Loucy (cell line): ENCODE data around the gene ENO1.

Source experiments
- H2AFZ ChIP-seq: fragments of 200-600 bp; sonication (generic); 2 replicates; pipeline ENCODE4 v1.6.0; 2016; ENCODE audit warnings: antibody characterized with exemption, mild to moderate bottlenecking, low read length, moderate library complexity
- H3F3A ChIP-seq: fragments of 200-600 bp; 2 replicates; pipeline ENCODE4 v1.6.0; 2016; ENCODE audit warnings: antibody characterized with exemption, low read depth, mild to moderate bottlenecking
- H3K27me3 ChIP-seq: fragments of 200-600 bp; sonication (generic); 2 replicates; pipeline ENCODE4 v1.6.1; 2014; ENCODE audit warnings: low read length, mild to moderate bottlenecking; ENCODE audit not compliant: insufficient read depth, poor library complexity, severe bottlenecking
- H3K36me3 ChIP-seq: fragments of 200-600 bp; sonication (generic); 2 replicates; pipeline ENCODE4 v1.6.1; 2016; ENCODE audit warnings: low read length; ENCODE audit not compliant: insufficient read depth
- H3K4me1 ChIP-seq: fragments of 200-600 bp; sonication (generic); 2 replicates; pipeline ENCODE4 v1.5.1; 2014; ENCODE audit warnings: low read length, mild to moderate bottlenecking; ENCODE audit not compliant: insufficient read depth, poor library complexity, severe bottlenecking
- H3K4me2 ChIP-seq: fragments of 200-600 bp; sonication (generic); 2 replicates; pipeline ENCODE4 v1.6.0; 2014; ENCODE audit warnings: antibody characterized with exemption, low read length, low read depth, mild to moderate bottlenecking; ENCODE audit not compliant: poor library complexity, severe bottlenecking
- H3K4me3 ChIP-seq: fragments of 200-600 bp; sonication (generic); 2 replicates; pipeline ENCODE4 v1.5.1; 2014; ENCODE audit warnings: low read length, mild to moderate bottlenecking, mixed read lengths; ENCODE audit not compliant: poor library complexity, severe bottlenecking
- H3K79me2 ChIP-seq: fragments of 200-600 bp; sonication (generic); 2 replicates; pipeline ENCODE4 v1.6.1; 2014; ENCODE audit warnings: low read length; ENCODE audit not compliant: insufficient read depth
- H3K9ac ChIP-seq: fragments of 200-600 bp; sonication (generic); 2 replicates; pipeline ENCODE4 v1.6.0; 2014; ENCODE audit warnings: mild to moderate bottlenecking, low read depth, low read length, moderate library complexity; ENCODE audit not compliant: poor library complexity, severe bottlenecking
- H3K9me2 ChIP-seq: fragments of 200-600 bp; sonication (generic); replicated peaks from 2 replicates; pipeline ENCODE4 v1.6.1; 2016; ENCODE audit warnings: low read depth, low read length, mixed read lengths
- H3K9me3 ChIP-seq: fragments of 200-600 bp; sonication (generic); 2 replicates; pipeline ENCODE4 v1.6.1; 2014; ENCODE audit warnings: mild to moderate bottlenecking, antibody characterized with exemption, low read length, low read depth; ENCODE audit not compliant: insufficient read depth
- H4K20me1 ChIP-seq: fragments of 200-600 bp; sonication (generic); 2 replicates; pipeline ENCODE4 v1.6.0; 2014; ENCODE audit warnings: antibody characterized with exemption, low read length, mild to moderate bottlenecking; ENCODE audit not compliant: insufficient read depth, poor library complexity, severe bottlenecking
- EZH2phosphoT487 ChIP-seq: fragments of 200-600 bp; IDR thresholded peaks from 2 replicates; pipeline ENCODE4 v1.6.1; 2018; ENCODE audit warnings: antibody characterized with exemption, mild to moderate bottlenecking, moderate library complexity, borderline replicate concordance
- TF ChIP-seq, protein P1 (sequence below): fragments of 200-600 bp; sonication (generic); conservative IDR thresholded peaks from 2 replicates; pipeline ENCODE4 v1.5.1; 2014; ENCODE audit warnings: mild to moderate bottlenecking, antibody characterized with exemption, low read length

ENO1 gene

DNA sequence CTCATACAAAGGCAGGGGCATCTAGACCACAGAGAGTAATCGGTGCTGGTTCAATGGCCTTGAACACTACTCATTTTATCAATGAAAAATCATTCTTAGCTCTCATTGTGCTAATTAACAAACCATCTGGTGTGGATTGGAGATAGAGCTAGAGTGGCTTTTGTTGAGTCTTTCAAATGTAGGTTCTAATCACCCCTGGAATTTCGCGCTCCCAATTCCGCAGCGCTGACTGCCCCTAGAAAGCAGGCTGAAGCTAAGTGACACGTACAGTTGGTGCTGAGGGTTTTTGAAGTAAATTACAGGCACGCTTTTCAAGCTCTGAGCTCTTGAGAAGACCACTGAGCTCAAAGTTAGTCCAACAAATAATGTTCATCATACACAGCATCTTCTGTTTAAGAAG, 36.0 kb upstream of the ENO1 start:
- no peaks in the 10 kb centered on the region for H3K9me3 ChIP-seq
- no peaks in the 10 kb centered on the region for H3K9me2 ChIP-seq
- H2AFZ ChIP-seq, result no peak overlapping the region
- H3K36me3 ChIP-seq, result no peaks in the 10 kb centered on the region
- H3K4me2 ChIP-seq, result no peak overlapping the region
- H3K27me3 ChIP-seq, result no peaks in the 10 kb centered on the region
- no peaks in the 10 kb centered on the region for H4K20me1 ChIP-seq
- TF ChIP-seq, protein P1, sequence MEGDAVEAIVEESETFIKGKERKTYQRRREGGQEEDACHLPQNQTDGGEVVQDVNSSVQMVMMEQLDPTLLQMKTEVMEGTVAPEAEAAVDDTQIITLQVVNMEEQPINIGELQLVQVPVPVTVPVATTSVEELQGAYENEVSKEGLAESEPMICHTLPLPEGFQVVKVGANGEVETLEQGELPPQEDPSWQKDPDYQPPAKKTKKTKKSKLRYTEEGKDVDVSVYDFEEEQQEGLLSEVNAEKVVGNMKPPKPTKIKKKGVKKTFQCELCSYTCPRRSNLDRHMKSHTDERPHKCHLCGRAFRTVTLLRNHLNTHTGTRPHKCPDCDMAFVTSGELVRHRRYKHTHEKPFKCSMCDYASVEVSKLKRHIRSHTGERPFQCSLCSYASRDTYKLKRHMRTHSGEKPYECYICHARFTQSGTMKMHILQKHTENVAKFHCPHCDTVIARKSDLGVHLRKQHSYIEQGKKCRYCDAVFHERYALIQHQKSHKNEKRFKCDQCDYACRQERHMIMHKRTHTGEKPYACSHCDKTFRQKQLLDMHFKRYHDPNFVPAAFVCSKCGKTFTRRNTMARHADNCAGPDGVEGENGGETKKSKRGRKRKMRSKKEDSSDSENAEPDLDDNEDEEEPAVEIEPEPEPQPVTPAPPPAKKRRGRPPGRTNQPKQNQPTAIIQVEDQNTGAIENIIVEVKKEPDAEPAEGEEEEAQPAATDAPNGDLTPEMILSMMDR, result no peak
- no peak for TF ChIP-seq EZH2phosphoT487
- H3K9ac ChIP-seq, result no peak overlapping the region
- peaks cover 6% of the 10 kb centered on the region for H3K4me1 ChIP-seq
- no peaks in the 10 kb centered on the region for H3K79me2 ChIP-seq
- H3K4me3 ChIP-seq, result no peak overlapping the region
- H3F3A ChIP-seq, result no peaks in the 10 kb centered on the region

DNA sequence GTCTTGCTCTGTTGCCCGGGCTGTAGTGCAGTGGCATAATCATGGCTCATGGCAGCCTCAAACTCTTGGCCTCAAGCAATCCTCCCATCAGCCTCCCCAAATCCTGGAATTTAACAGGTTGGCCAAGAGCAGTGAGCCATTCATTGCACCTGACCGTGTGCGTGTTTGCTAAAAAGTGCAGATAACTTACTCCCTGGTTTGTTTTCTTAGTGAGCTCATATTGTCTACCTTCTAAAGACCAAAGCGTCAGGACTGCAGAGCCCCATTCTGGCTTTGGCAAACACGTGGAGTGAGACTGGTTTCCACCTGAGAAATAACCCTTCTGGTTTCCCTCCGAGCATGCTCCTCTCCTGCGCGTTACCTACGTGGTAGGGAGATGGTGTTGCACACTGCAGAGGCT, 35.0 kb upstream of the ENO1 start:
- H3K9me2 ChIP-seq, result no peaks in the 10 kb centered on the region
- H3K4me3 ChIP-seq, result no peak overlapping the region
- no peaks in the 10 kb centered on the region for H3K36me3 ChIP-seq
- H3F3A ChIP-seq, result no peaks in the 10 kb centered on the region
- H3K27me3 ChIP-seq, result no peaks in the 10 kb centered on the region
- no peaks in the 10 kb centered on the region for H4K20me1 ChIP-seq
- H3K9me3 ChIP-seq, result no peaks in the 10 kb centered on the region
- H3K4me2 ChIP-seq, result no peak overlapping the region
- H2AFZ ChIP-seq, result no peak overlapping the region
- no peak overlapping the region for H3K9ac ChIP-seq
- peaks cover 6% of the 10 kb centered on the region for H3K4me1 ChIP-seq
- TF ChIP-seq, protein P1, result no peak
- no peak for TF ChIP-seq EZH2phosphoT487
- H3K79me2 ChIP-seq, result no peaks in the 10 kb centered on the region

DNA sequence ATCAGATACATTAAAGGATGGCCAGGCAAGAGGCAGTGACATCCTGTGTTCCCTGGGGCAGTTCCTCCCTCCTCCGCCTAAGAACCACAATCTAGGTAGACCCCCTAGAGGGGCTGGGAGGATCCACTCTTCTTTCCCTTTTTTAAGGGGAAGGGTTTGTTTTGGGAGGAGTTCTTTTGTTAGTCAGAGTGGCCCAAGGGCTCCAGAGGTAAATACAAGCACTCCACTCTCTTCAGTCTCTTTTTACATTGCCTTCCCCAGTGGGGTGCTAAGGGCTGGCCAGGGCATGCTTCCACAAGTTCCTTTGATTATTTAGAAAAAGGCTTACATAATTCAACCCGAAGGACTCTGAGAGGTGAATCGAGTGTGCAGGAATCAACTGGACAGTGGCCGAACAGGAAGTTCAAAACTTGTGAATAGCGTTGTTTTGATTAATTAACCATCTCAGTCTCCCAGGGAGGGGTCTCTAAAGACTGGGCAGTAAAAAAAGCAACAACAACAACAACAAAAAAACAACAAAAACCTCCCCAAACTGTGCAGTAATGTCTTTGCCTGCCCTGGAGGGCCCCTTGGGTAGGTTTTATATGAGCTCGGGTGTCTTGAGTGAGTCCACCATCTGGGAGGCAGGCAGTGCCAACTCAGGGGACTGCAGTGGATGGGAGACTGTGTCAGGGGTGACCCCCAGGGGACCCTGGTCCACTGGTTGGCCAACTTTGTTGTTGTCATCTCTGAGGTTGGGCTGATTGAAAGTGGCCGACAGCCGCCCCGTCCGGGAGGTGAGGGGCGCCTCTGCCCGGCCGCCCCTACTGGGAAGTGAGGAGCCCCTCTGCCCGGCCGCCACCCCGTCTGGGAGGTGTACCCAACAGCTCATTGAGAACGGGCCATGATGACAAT, 33.2 kb upstream of the ENO1 start:
- TF ChIP-seq EZH2phosphoT487, result no peak
- TF ChIP-seq, protein P1, result no peak
- Histone ChIP-seq H3K27me3 (no peaks in the 10 kb centered on the region), H3K4me1 (peaks cover 6% of the 10 kb centered on the region), H3K4me2 (no peak overlapping the region), H2AFZ (no peak overlapping the region), H3K9me3 (no peaks in the 10 kb centered on the region), H3K4me3 (no peak overlapping the region), H4K20me1 (no peaks in the 10 kb centered on the region), H3K79me2 (no peaks in the 10 kb centered on the region), H3F3A (no peaks in the 10 kb centered on the region), H3K36me3 (no peaks in the 10 kb centered on the region), H3K9me2 (no peaks in the 10 kb centered on the region), H3K9ac (no peak overlapping the region)
